GM19395 (cell line): ENCODE results near the gene RAPGEF4.

Source experiments
- ATAC-seq: cut with Tn5 transposase; IDR thresholded peaks from one replicate; pipeline ENCODE4 v1.9.1; 2021; ENCODE audit warnings: mild to moderate bottlenecking, moderate library complexity; ENCODE audit not compliant: unreplicated experiment

RAPGEF4 gene

GRCh38 chr2:172962082-172962481 is 226.4 kb downstream of the RAPGEF4 start:
- no peak for ATAC-seq

GRCh38 chr2:172962824-172963223 is 227.2 kb downstream of the RAPGEF4 start:
- ATAC-seq, result no peak

GRCh38 chr2:172964511-172965139 is 229.0 kb downstream of the RAPGEF4 start:
- no peak for ATAC-seq

- no peak for ATAC-seq
These were observed 230.0 kb downstream of the RAPGEF4 start for GRCh38 chr2:172965433-172966212.

- no peak for ATAC-seq
These were observed 231.7 kb downstream of the RAPGEF4 start for GRCh38 chr2:172967036-172967982.

GRCh38 chr2:172968061-172968469 is 232.4 kb downstream of the RAPGEF4 start:
- ATAC-seq, result no peak

GRCh38 chr2:172969166-172969565 is 233.5 kb downstream of the RAPGEF4 start:
- ATAC-seq, result no peak

- ATAC-seq, result no peak
These were observed 234.0 kb downstream of the RAPGEF4 start for GRCh38 chr2:172969609-172970008.

- no peak for ATAC-seq
These were observed 235.0 kb downstream of the RAPGEF4 start for GRCh38 chr2:172970660-172971059.

- no peak for ATAC-seq
These were observed 236.5 kb downstream of the RAPGEF4 start for GRCh38 chr2:172972005-172972619.

- ATAC-seq, result no peak
These were observed 239.1 kb downstream of the RAPGEF4 start for GRCh38 chr2:172974762-172975161.

GRCh38 chr2:172976116-172976515 is 240.5 kb downstream of the RAPGEF4 start:
- no peak for ATAC-seq

GRCh38 chr2:172976816-172977215 is 241.2 kb downstream of the RAPGEF4 start:
- no peak for ATAC-seq

- no peak for ATAC-seq
These were observed 241.8 kb downstream of the RAPGEF4 start for GRCh38 chr2:172977270-172978062.

GRCh38 chr2:172978063-172978383 is 242.4 kb downstream of the RAPGEF4 start:
- no peak for ATAC-seq

- no peak for ATAC-seq
These were observed 249.7 kb downstream of the RAPGEF4 start for GRCh38 chr2:172985139-172985892.

GRCh38 chr2:172986040-172986439 is 250.4 kb downstream of the RAPGEF4 start:
- no peak for ATAC-seq

GRCh38 chr2:172988728-172989127 is 253.1 kb downstream of the RAPGEF4 start:
- no peak for ATAC-seq

- ATAC-seq, result no peak
These were observed 255.4 kb downstream of the RAPGEF4 start for GRCh38 chr2:172991031-172991430.

- ATAC-seq, result no peak
These were observed 257.5 kb downstream of the RAPGEF4 start for GRCh38 chr2:172993139-172993538.
